BLaER1 (cell line): Measurements from ENCODE around the gene LHPP.
"Not testable (repeated sequence)": the region's sequence is repeated elsewhere in the genome, so short reads cannot be mapped to it uniquely, and the experiment has no call there.

Experiments
- H3K27ac ChIP-seq: shearing (Covaris generic); formaldehyde crosslinking; 2 replicates; pipeline ENCODE4 v1.8.1; 2022
- H3K27me3 ChIP-seq: shearing (Covaris generic); formaldehyde crosslinking; 2 replicates; pipeline ENCODE4 v1.8.1; 2022
- H3K36me3 ChIP-seq: shearing (Covaris generic); formaldehyde crosslinking; 2 replicates; pipeline ENCODE4 v1.8.1; 2022
- H3K4me1 ChIP-seq: shearing (Covaris generic); formaldehyde crosslinking; 2 replicates; pipeline ENCODE4 v1.8.1; 2022
- H3K4me2 ChIP-seq: shearing (Covaris generic); formaldehyde crosslinking; 2 replicates; pipeline ENCODE4 v1.8.1; 2022
- H3K4me3 ChIP-seq: shearing (Covaris generic); formaldehyde crosslinking; 2 replicates; pipeline ENCODE4 v1.8.1; 2022
- H3K9ac ChIP-seq: shearing (Covaris generic); formaldehyde crosslinking; 2 replicates; pipeline ENCODE4 v1.8.1; 2022
- H3K9me3 ChIP-seq: shearing (Covaris generic); formaldehyde crosslinking; 2 replicates; pipeline ENCODE4 v1.8.1; 2022
- H4K20me1 ChIP-seq: shearing (Covaris generic); formaldehyde crosslinking; 2 replicates; pipeline ENCODE4 v1.8.1; 2022
- Cebpa-rat ChIP-seq: shearing (Covaris generic); IDR thresholded peaks from 2 replicates; pipeline ENCODE4 v1.8.1; 2022

Gene LHPP

GRCh38 chr10:124575107-124576035 lies 113.7 kb downstream of the LHPP start:
- H3K9ac ChIP-seq, result no peak overlapping the region
- H3K9me3 ChIP-seq, result 0 out of 2 replicates have a peak, but pooled peaks cover 3% of the 10 kb centered on the region
- no peak overlapping the region for H3K4me2 ChIP-seq
- TF ChIP-seq Cebpa-rat, result no peak
- H3K36me3 ChIP-seq, result no peaks in the 10 kb centered on the region
- H3K27me3 ChIP-seq, result no peaks in the 10 kb centered on the region
- H3K27ac ChIP-seq, result no peak overlapping the region
- no peak overlapping the region for H3K4me3 ChIP-seq
- peaks cover 26% of the 10 kb centered on the region for H3K4me1 ChIP-seq
- H4K20me1 ChIP-seq, result no peaks in the 10 kb centered on the region

- H3K36me3 ChIP-seq, result no peaks in the 10 kb centered on the region
- no peaks in the 10 kb centered on the region for H4K20me1 ChIP-seq
- H3K9ac ChIP-seq, result no peak overlapping the region
- H3K4me2 ChIP-seq, result no peak overlapping the region
- H3K4me3 ChIP-seq, result no peak overlapping the region
- no peak for TF ChIP-seq Cebpa-rat
- H3K27ac ChIP-seq, result no peak overlapping the region
- H3K9me3 ChIP-seq, result peaks cover 13% of the 10 kb centered on the region
- H3K4me1 ChIP-seq, result peaks cover 25% of the 10 kb centered on the region
- no peaks in the 10 kb centered on the region for H3K27me3 ChIP-seq
These were observed 115.2 kb downstream of the LHPP start for GRCh38 chr10:124576526-124577420.

- TF ChIP-seq Cebpa-rat, result no peak
- no peak overlapping the region for H3K9ac ChIP-seq
- no peaks in the 10 kb centered on the region for H3K27me3 ChIP-seq
- no peak overlapping the region for H3K4me2 ChIP-seq
- no peaks in the 10 kb centered on the region for H3K36me3 ChIP-seq
- H3K4me1 ChIP-seq, result peaks cover 25% of the 10 kb centered on the region
- H3K4me3 ChIP-seq, result no peak overlapping the region
- H3K27ac ChIP-seq, result no peak overlapping the region
- peaks cover 13% of the 10 kb centered on the region for H3K9me3 ChIP-seq
- no peaks in the 10 kb centered on the region for H4K20me1 ChIP-seq
These were observed 116.0 kb downstream of the LHPP start for GRCh38 chr10:124577651-124578050.

GRCh38 chr10:124578231-124579010 lies 116.8 kb downstream of the LHPP start:
- no peak overlapping the region for H3K9ac ChIP-seq
- peaks cover 17% of the 10 kb centered on the region for H3K9me3 ChIP-seq
- no peaks in the 10 kb centered on the region for H3K36me3 ChIP-seq
- no peaks in the 10 kb centered on the region for H3K27me3 ChIP-seq
- peak overlapping the region; percentile 35; the same call in 1 of the 2 replicates for H3K4me2 ChIP-seq
- no peak overlapping the region for H3K4me3 ChIP-seq
- TF ChIP-seq Cebpa-rat, result no peak
- H4K20me1 ChIP-seq, result no peaks in the 10 kb centered on the region
- peaks cover 25% of the 10 kb centered on the region for H3K4me1 ChIP-seq
- H3K27ac ChIP-seq, result no peak overlapping the region

- Histone ChIP-seq H3K4me1 (peaks cover 21% of the 10 kb centered on the region), H3K4me3 (no peak overlapping the region), H4K20me1 (no peaks in the 10 kb centered on the region), H3K9me3 (peaks cover 17% of the 10 kb centered on the region), H3K4me2 (peak overlapping the region; percentile 35; the same call in 1 of the 2 replicates), H3K9ac (no peak overlapping the region), H3K27me3 (no peaks in the 10 kb centered on the region), H3K27ac (no peak overlapping the region), H3K36me3 (no peaks in the 10 kb centered on the region)
- no peak for TF ChIP-seq Cebpa-rat
These were observed 117.4 kb downstream of the LHPP start for GRCh38 chr10:124579011-124579399.

- Histone ChIP-seq H3K36me3 (no peaks in the 10 kb centered on the region), H3K4me3 (no peak overlapping the region), H3K4me2 (peak overlapping the region; percentile 40), H4K20me1 (no peaks in the 10 kb centered on the region), H3K27me3 (no peaks in the 10 kb centered on the region), H3K4me1 (peaks cover 42% of the 10 kb centered on the region), H3K9ac (no peak overlapping the region), H3K27ac (no peak overlapping the region), H3K9me3 (peaks cover 8% of the 10 kb centered on the region)
- no peak for TF ChIP-seq Cebpa-rat
These were observed 124.5 kb downstream of the LHPP start for GRCh38 chr10:124586142-124586541.

GRCh38 chr10:124587811-124588211 lies 126.2 kb downstream of the LHPP start:
- peaks cover 42% of the 10 kb centered on the region for H3K4me1 ChIP-seq
- no peaks in the 10 kb centered on the region for H3K27me3 ChIP-seq
- H4K20me1 ChIP-seq, result no peaks in the 10 kb centered on the region
- peaks cover 22% of the 10 kb centered on the region for H3K9me3 ChIP-seq
- TF ChIP-seq Cebpa-rat, result no peak
- peak overlapping the region; percentile 81 for H3K4me2 ChIP-seq
- H3K9ac ChIP-seq, result no peak overlapping the region
- H3K36me3 ChIP-seq, result no peaks in the 10 kb centered on the region
- H3K27ac ChIP-seq, result no peak overlapping the region
- no peak overlapping the region for H3K4me3 ChIP-seq

GRCh38 chr10:124588341-124588735 lies 126.7 kb downstream of the LHPP start:
- not testable (repeated sequence) for H3K9ac ChIP-seq, H3K27ac ChIP-seq, H3K27me3 ChIP-seq, H4K20me1 ChIP-seq, H3K36me3 ChIP-seq, H3K4me3 ChIP-seq
- Histone ChIP-seq H3K4me1 (peaks cover 42% of the 10 kb centered on the region), H3K9me3 (peaks cover 22% of the 10 kb centered on the region), H3K4me2 (peak overlapping the region; percentile 81)

- peak overlapping the region; percentile 22; the same call in 1 of the 2 replicates for H3K9ac ChIP-seq
- no peak for TF ChIP-seq Cebpa-rat
- peak overlapping the region; percentile 81 for H3K4me2 ChIP-seq
These were observed 127.3 kb downstream of the LHPP start for GRCh38 chr10:124588736-124589490.

More at GRCh38 chr10:124588736-124589490, 127.3 kb downstream of the LHPP start:
- Histone ChIP-seq H3K9me3 (peaks cover 27% of the 10 kb centered on the region), H4K20me1 (no peaks in the 10 kb centered on the region), H3K36me3 (no peaks in the 10 kb centered on the region), H3K27me3 (no peaks in the 10 kb centered on the region), H3K27ac (no peak overlapping the region), H3K4me1 (peaks cover 46% of the 10 kb centered on the region), H3K4me3 (no peak overlapping the region)
